A549 treated with AZD2906 at 1 μM for 4 hours (cell line): Measurements from ENCODE around the gene DNAJB9. TPM values are rescaled to one million over a fixed set of nuclear protein-coding genes. Genes with fewer than 3 reads are reported as not detected.

Source experiments
- total RNA-seq: library from RNA; stranded (reverse); fragments of 200-300 nt; extraction: Qiagen RNA extraction; gene quantifications from 5 replicates; pipeline ENCODE4 v1.2.3, GENCODE V29; 2022

DNAJB9 gene
- total RNA-seq: 8.0 to 12.5 TPM (median 8.9 TPM) in 5 replicates

DNA sequence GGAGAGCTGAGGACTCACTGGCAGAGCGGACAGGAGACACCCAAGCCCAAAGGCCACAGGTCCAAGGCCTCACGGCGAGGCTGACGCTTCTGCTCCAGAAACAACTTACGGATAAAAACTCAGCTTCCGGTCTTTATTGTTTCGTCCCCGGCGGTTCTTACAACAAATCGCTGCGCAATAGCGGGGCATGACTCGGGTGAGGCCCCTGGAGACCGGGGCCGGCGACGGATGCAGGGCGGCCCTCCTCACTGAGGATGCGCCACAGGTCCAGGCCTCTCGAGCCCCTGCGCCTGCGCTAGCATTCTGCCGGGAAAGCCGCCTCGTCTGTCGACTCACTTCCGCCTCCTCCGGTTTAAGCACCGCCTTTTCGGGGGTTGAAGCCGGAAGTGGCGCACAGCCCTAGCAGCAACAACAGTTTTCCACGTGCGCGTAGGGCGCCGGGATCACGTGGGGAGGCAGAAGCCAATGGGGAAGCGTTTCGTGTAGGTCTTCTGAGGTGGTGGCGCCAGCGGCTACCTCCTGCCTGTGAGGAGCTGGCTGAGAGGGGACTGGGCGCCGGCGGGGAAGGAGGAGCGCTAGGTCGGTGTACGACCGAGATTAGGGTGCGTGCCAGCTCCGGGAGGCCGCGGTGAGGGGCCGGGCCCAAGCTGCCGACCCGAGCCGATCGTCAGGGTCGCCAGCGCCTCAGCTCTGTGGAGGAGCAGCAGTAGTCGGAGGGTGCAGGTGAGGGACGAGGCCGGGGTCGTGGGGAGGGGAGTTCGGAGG lies at the start of gene DNAJB9, which contains the start of gene THAP5:
Gene DNAJB9, plus strand, starts transcription at position 494 of the 765 bp plus-strand sequence. CDS start 1,853 bp downstream, outside the sequence.
Gene THAP5, minus strand, starts transcription at position 326 of the 765 bp plus-strand sequence. Its CDS starts 137 bp downstream, at position 189.

DNA sequence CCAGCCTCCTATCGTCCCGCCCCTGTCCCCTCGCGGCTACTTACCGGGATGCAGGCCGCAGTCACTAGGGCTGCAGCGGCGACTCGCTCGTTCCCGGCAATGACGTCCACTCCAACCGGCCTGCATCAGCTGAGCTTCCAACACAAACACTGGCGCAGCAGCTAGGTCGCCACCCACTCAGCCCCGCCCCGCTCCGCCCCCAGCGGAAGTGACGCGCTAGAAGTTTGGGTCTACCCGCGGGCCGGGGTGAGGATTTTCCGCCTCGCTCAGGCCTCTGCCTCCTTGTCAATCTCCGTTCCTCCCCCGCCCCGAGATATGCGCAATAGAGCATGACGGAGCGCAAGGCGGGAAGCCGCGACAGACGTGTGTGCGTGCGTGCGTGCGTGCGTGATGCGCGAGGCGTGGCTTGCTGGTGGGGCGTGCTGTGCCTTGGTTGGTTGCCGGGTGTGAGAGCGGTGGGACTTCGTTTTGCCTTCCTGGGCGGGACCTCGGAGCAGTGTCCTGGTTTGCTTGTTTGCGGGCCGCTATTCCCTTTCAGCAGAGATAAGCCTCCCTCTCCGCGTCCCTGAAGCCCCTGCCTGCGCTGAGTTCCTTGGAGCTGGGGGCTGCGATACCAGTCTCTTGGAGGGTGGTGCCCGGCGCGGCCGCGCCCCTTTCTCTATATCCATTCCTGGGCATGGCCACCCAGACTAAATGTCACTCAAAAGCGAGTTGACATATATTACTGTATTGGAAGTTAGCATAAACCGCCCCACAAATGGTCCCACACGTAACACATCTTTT lies 43.5 kb upstream of the DNAJB9 start, which contains the start of gene PNPLA8:
Gene PNPLA8, minus strand, starts transcription at position 151 of the 783 bp plus-strand sequence. CDS start 10,644 bp downstream, outside the sequence.

Other genes starting within 250 kb of the DNAJB9 start
- gene NRCAM, start 113.4 kb upstream of the DNAJB9 start, total RNA-seq: 82.7 to 120 TPM (median 103 TPM) in 5 replicates
- 13.7 to 20.1 TPM (median 16.5 TPM) in 5 replicates for gene PNPLA8, start 43.7 kb upstream of the DNAJB9 start, total RNA-seq
- gene THAP5, start 168 bp upstream of the DNAJB9 start, total RNA-seq: 10.6 to 18.7 TPM (median 13.4 TPM) in 5 replicates